Right lobe of liver (tissue), 4 donors: ENCODE results near the gene ZNF800.

ENCODE experiments used
- CTCF ChIP-seq, 4 donors: fragments of 200-600 bp in 3 of 4; fragments of 450-650 bp in 1 of 4; IDR thresholded peaks; one replicate each; pipeline versions ENCODE4 v1.5.1 to v1.8.0; 2016 to 2022; ENCODE audit warnings: antibody characterized with exemption in 4 of 4, mild to moderate bottlenecking in 2 of 4
- POLR2A ChIP-seq: fragments of 450-650 bp; IDR thresholded peaks from one replicate; pipeline ENCODE4 v1.6.1; 2017; ENCODE audit warnings: antibody characterized with exemption, mild to moderate bottlenecking
- donor health status: DM: no; HTN: no; CAD: no.
- donor health status: DM: no; HTN: no; CAD: no.
- donor health status: DM: no; HTN: yes; CAD: no.

- TF ChIP-seq CTCF (IDR thresholded peaks at IDR 0.05) (no peak), POLR2A (no peak)
Observed at GRCh38 chr7:127378537-127378936, 14.0 kb downstream of the ZNF800 start.
